NCI-H187 (cell line): ENCODE measurements around the gene MNT.
A peak's percentile ranks its signal among the peaks of the same experiment; 100 is the strongest.

Source experiments
- DNase-seq, 2 experiments: peaks; one replicate each; lab custom pipeline; 2025; lab: John Stamatoyannopoulos, UW

The MNT gene

DNA sequence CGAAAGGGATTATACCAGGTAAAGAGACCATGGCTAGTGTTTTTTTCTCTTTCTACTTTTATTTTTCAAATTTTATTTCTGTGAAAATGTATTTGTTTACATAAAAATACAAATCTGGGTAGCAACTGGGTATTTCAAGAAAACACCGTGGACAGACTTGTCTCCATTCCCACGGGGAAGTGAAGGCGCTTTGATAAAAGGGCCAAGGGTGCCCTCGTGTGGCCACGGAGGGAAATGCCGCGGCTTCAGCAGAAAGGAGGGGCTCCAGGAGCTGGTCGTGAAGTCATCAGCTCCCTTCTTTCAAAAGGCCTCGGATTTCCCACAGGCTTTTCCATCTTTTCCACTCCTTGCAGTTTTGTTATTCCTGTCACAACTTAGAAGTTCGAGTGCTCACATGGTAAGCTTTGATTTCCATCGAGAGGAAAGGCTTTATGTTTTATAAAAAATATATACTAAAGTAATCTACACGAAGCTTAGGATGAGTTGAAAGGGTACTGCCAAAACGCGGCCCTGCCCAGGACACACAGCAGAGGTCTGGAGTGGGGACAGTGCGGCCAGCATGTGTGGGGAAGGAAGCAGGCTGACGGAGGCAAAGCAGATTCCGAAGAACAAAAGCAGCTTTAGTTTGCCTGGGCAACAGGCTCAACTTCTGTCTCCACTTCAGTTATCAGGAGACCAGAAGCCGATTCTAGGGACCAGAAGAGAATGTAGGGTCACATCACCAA lies 15.3 kb upstream of the MNT start:
- peak; percentile 36 to 62 for DNase-seq

DNA sequence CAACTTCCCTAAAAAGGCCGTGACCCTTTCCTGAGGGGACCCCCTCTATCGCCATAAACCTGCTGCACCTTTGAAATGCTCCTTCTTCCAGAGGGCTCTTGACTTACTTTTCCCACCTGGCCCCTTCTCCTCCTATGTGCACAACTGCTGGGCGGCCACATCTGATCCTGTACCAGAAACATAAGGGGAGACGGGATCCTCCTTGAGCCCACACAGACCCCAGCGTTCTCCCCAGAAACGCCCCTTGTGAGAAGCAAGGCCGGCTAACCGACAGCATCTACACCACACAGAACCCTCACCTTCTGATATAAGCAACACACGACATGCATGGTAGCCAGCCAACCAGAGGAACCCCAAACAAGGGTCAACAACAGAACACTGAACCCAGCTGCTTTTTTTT lies 14.2 kb upstream of the MNT start:
- no peak for DNase-seq

- DNase-seq = no peak
These were observed 13.7 kb upstream of the MNT start for GRCh38 chr17:2414446-2415064.

- DNase-seq = no peak
These were observed 11.7 kb upstream of the MNT start for GRCh38 chr17:2412561-2413021.

- no peak for DNase-seq
These were observed 10.1 kb upstream of the MNT start for GRCh38 chr17:2410951-2411350.

GRCh38 chr17:2406903-2407790 lies 6.3 kb upstream of the MNT start:
- DNase-seq = no peak

GRCh38 chr17:2406271-2406902 lies 5.5 kb upstream of the MNT start:
- no peak for DNase-seq

DNA sequence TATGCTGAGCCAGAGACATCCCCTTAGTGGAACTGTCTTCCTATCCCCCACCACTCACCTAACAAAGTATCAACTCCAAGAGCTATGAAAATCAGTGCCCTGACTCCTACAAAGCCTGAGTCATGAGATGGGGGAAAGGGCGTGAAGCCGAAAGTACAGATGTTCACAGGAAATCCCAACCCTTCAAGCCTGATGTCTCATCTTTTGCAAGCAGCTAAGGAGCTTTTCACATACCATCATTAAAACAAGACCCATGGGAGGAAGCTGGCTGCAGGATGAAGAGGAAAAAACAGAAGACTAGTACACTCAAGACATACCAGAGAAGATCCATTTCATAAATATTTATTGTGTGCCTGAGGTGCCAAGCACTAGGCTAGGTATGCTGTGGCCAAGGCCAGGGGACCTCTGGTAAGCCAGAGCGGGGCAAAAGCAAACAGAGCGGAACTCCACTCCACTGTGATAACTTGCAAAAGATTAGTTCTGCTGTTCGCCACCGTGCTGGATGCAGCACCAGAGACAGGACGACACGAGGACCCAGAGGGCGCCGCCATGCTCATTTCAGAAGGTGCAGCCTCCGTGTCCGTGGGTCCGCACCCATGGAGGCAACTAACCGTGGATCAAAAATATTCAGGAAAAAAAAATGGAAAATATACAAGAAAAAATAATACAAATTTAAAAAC lies 4.5 kb upstream of the MNT start:
- DNase-seq = no peak

DNA sequence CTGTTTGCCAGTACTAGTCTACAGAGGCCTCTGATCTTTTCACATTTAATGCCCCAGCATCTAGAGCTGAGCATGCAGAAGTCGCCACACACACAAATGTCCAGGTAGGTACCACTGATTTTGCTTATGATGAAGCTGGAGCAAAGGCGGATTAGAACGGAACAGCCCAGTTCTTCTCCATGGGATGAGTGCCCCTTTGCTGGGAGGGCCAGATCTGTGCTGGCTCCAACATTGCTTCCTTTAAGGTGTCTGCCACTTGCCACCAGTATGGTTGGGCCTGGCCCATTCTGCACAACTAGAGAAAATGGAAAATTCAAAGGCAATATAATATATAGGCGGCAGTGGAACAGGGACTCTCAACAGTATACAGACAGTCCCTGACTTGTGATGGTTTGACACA lies 2.2 kb upstream of the MNT start:
- no peak for DNase-seq

- no peak for DNase-seq
These were observed 1.7 kb upstream of the MNT start for GRCh38 chr17:2402544-2402943.

GRCh38 chr17:2401426-2402221 lies 764 bp upstream of the MNT start:
- peak; percentile 85 to 95 for DNase-seq

DNA sequence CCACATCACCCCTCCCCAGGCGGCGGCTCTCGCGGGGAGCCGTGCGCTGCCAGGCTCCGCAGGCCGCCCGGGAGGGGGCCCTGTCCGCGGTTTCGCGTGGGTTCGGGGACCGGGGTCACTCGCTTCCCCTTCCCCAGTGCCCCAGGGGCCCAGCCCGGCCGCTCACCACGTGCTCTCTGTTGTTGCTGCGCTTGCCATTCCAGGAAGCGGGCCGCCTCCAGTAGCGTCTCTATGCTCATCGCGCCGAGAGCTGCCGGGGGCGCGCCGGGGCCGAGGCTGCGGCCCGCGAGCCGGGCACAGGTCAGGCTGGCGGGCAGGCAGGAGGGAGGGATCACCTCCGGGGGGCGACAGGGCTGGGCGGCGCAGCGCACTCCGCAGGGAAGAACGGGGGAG lies 390 bp downstream of the MNT start:
- no peak for DNase-seq

DNA sequence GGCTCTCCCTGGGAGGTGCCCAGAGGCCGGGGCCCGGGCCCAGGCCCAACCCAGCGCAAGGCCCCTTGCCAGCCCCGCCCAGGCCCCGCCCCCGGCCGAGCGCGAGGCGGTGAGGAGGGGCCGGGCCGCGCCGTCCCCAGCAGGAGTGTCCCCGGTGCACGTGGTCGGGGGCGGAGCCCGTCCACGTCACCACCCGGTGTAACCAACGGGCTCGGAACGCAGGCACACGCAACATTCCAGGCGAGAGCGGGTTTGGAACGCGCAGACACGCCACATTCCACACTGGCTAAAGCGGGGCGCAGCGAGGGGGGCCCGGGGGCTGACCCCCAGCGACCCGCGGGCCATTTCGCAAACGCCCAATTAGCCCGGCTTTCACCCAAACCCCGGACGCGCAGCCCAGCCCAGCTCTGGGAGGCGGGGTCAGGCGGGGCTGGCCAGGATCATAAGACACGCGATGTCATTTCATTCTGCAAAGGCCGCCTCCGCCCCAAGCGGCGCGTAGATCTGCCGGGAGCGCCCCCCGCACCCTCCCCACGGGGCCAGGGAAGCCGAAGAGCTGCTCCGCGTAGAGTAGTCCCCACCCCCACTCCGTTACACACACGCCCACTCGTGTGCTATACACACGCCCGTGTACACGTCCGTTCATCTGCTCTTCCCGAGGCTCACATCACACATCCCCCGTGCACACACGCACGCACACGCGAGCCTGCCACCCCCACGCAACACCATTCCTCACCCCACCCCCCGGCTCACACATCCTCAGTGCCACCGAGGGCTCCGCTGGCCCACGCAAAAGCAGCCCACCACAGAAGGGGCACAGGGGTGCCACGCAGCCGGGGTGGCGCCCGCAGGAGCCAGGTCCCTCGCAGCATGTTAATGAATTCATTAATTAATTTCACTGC lies 1.0 kb downstream of the MNT start:
- peak; percentile 55 to 83 for DNase-seq

GRCh38 chr17:2398655-2399571 lies 1.9 kb downstream of the MNT start:
- DNase-seq = no peak

- DNase-seq = no peak
These were observed 2.7 kb downstream of the MNT start for GRCh38 chr17:2398182-2398581.

DNA sequence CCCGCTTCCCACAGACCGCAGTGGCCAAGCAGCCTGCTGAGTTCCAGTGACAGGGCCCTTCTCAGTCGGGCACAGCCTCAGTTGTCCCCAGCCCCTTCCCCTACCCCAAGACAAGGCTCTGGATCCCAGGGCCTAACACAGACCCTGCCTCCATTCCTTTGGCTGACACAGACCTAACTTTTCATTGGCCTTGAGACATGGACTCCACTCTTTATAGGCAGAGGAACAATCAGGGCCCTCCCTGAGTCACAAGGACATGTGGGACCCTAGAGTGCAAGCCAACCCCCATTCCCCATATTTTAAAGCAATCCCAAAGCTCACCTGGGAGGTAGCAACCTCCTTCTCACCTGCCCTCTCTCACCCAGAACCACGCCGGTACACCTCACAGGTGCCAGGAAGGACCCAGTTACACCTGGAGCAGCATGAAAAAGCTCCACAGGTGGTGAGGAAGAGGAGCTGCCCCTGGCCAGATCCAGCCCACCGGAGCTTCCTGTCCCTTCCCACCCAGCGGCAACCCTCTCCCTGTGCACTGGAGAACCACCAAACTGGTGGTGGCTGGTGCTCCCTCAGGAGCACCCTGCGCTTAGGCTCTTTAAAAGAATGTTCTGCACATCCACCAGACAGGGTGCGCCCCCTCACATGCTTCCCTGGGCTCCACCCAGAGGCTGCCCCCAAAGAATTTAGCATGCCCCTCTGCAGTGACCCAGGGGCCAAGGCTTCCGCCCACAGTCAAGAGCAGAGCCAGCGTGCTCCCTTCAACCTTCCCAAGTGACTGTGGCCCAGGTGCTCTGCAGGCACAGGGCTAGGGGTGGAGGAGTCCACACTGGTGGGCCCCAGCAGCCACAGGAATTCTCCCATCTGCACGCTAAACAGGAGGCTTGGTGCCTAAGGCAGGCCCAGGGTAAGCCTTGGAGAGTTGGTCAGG lies 3.4 kb downstream of the MNT start:
- no peak for DNase-seq

- no peak for DNase-seq
These were observed 4.2 kb downstream of the MNT start for GRCh38 chr17:2396568-2397246.
